Activated CD8-positive, alpha-beta T cell treated with anti-CD3 and anti-CD28 coated beads for 36 hours (primary cell): ENCODE data around the gene RAB10. TPM values are rescaled to one million over a fixed set of nuclear protein-coding genes. Genes with fewer than 3 reads are reported as not detected.
A peak's percentile ranks its signal among the peaks of the same experiment; 100 is the strongest.

Source experiments
- ATAC-seq: fragments of 200-7000 bp; cut with Tn5 transposase; one replicate; pipeline ENCODE4 v1.10.0; 2021; ENCODE audit warnings: mild to moderate bottlenecking, moderate library complexity
- CTCF ChIA-PET: fragments of 350-600 bp; sonication (Branson Sonifier 250); formaldehyde crosslinking; loops from one replicate; lab custom pipeline; 2021; ENCODE audit warnings: antibody characterized with exemption; lab: Charles Lee
- POLR2A ChIA-PET: fragments of 350-600 bp; sonication (Branson Sonifier 250); formaldehyde crosslinking; loops from one replicate; lab custom pipeline; 2021; ENCODE audit warnings: antibody characterized with exemption; lab: Charles Lee
- DNase-seq: peaks from one replicate; pipeline ENCODE4 v3.0.0-alpha.2; 2020
- H3K27ac Mint-ChIP-seq: one replicate; pipeline ENCODE4 v1.8.0; 2021; ENCODE audit warnings: mild to moderate bottlenecking, mixed read lengths
- H3K27me3 Mint-ChIP-seq: one replicate; pipeline ENCODE4 v1.8.0; 2021; ENCODE audit warnings: mixed read lengths
- H3K36me3 Mint-ChIP-seq: one replicate; pipeline ENCODE4 v1.8.0; 2021; ENCODE audit warnings: low read depth, mixed read lengths
- H3K4me1 Mint-ChIP-seq: one replicate; pipeline ENCODE4 v1.8.0; 2021; ENCODE audit warnings: low read depth, mixed read lengths
- H3K4me3 Mint-ChIP-seq: one replicate; pipeline ENCODE4 v1.8.0; 2021; ENCODE audit warnings: mild to moderate bottlenecking, moderate library complexity, mixed read lengths
- H3K9me3 Mint-ChIP-seq: one replicate; pipeline ENCODE4 v1.8.0; 2021; ENCODE audit warnings: mixed read lengths
- intact Hi-C: fragments of 100-400 bp; cut with micrococcal nuclease; formaldehyde crosslinking; loops from one replicate; pipeline ENCODE4 v1.10.0; 2022
- total RNA-seq, 2 experiments: library from RNA; stranded (reverse); gene quantifications; one replicate each; pipeline ENCODE4 v1.2.3, GENCODE V29; 2021
- TF ChIP-seq, protein P1 (sequence below): fragments of 200-600 bp; IDR thresholded peaks from one replicate; pipeline ENCODE4 v1.8.0; 2022; ENCODE audit warnings: antibody characterized with exemption, mild to moderate bottlenecking

RAB10 gene
- total RNA-seq, 2 experiments from 2014 or later: 89.5 to 102 TPM

GRCh38 chr2:26112201-26112600 is 78.3 kb downstream of the RAB10 start:
- Mint-ChIP-seq H3K27me3 (no peaks in the 10 kb centered on the region), H3K4me1 (peaks cover 10% of the 10 kb centered on the region), H3K36me3 (peaks cover 25% of the 10 kb centered on the region), H3K4me3 (no peak overlapping the region), H3K9me3 (no peaks in the 10 kb centered on the region), H3K27ac (no peak overlapping the region)
- TF ChIP-seq, protein P1, sequence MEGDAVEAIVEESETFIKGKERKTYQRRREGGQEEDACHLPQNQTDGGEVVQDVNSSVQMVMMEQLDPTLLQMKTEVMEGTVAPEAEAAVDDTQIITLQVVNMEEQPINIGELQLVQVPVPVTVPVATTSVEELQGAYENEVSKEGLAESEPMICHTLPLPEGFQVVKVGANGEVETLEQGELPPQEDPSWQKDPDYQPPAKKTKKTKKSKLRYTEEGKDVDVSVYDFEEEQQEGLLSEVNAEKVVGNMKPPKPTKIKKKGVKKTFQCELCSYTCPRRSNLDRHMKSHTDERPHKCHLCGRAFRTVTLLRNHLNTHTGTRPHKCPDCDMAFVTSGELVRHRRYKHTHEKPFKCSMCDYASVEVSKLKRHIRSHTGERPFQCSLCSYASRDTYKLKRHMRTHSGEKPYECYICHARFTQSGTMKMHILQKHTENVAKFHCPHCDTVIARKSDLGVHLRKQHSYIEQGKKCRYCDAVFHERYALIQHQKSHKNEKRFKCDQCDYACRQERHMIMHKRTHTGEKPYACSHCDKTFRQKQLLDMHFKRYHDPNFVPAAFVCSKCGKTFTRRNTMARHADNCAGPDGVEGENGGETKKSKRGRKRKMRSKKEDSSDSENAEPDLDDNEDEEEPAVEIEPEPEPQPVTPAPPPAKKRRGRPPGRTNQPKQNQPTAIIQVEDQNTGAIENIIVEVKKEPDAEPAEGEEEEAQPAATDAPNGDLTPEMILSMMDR: no peak
- ATAC-seq (no peak), DNase-seq (no peak)
- intact Hi-C loops: no loop called here
- ChIA-PET POLR2A (no interaction called here), CTCF (no interaction called here)

DNA sequence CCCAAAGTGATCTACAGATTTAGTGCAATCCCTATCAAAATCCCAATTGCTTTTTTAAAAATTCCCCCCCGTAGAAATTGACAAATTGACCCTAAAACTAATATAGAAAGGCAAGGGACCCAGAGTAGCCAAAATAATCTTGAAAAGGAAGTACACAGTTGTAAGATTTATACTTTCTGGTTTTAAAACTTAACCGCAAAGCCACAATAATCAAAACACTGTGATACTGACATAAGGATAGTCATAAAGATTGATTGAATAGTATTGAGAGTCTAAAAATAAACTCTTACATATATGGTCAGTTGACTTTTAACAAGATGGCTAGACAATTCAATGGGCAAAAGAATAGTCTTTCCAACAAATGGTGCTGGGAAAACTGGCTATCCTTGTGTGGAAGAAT is 80.3 kb downstream of the RAB10 start:
- POLR2A ChIA-PET: no interaction called here
- Mint-ChIP-seq H3K27me3 (no peaks in the 10 kb centered on the region), H3K36me3 (peaks cover 25% of the 10 kb centered on the region), H3K27ac (no peak overlapping the region), H3K9me3 (no peaks in the 10 kb centered on the region), H3K4me3 (no peak overlapping the region), H3K4me1 (peaks cover 9% of the 10 kb centered on the region)
- TF ChIP-seq, protein P1: no peak
- CTCF ChIA-PET: interaction anchor here (0.9 kb wide), 1 partner anchor 11 kb away, joined by 3 read pairs; no protein-coding TSS in a partner anchor
- ATAC-seq (no peak), DNase-seq (no peak)
- intact Hi-C loops: no loop called here

- TF ChIP-seq, protein P1: no peak
- no peaks in the 10 kb centered on the region for H3K9me3 Mint-ChIP-seq
- peak overlapping the region; percentile 7 for H3K27ac Mint-ChIP-seq
- H3K4me1 Mint-ChIP-seq: peaks cover 15% of the 10 kb centered on the region
- intact Hi-C loops: no loop called here
- H3K36me3 Mint-ChIP-seq: peaks cover 6% of the 10 kb centered on the region
- ATAC-seq (no peak), DNase-seq (no peak)
- ChIA-PET CTCF (interaction anchor here (2.7 kb wide), 1 partner anchor 127 kb away, joined by 7 read pairs; no protein-coding TSS in a partner anchor), POLR2A (no interaction called here)
- H3K27me3 Mint-ChIP-seq: no peaks in the 10 kb centered on the region
- no peak overlapping the region for H3K4me3 Mint-ChIP-seq
Observed at GRCh38 chr2:26118682-26119081, 84.8 kb downstream of the RAB10 start.

- Mint-ChIP-seq H3K27ac (no peak overlapping the region), H3K36me3 (peaks cover 3% of the 10 kb centered on the region), H3K9me3 (no peaks in the 10 kb centered on the region), H3K4me1 (peaks cover 11% of the 10 kb centered on the region), H3K4me3 (no peak overlapping the region), H3K27me3 (no peaks in the 10 kb centered on the region)
- no peak for ATAC-seq
- CTCF ChIA-PET: interaction anchor here (1.2 to 2.7 kb wide), 3 partner anchors 9 to 128 kb away, joined by 3 to 7 read pairs (median 4); no protein-coding TSS in a partner anchor
- TF ChIP-seq, protein P1: no peak
- no peak for DNase-seq
- POLR2A ChIA-PET: interaction anchor here (0.7 to 0.9 kb wide), 2 partner anchors 13 to 42 kb away, joined by 3 to 5 read pairs; no protein-coding TSS in a partner anchor
- intact Hi-C loops: no loop called here
Observed at GRCh38 chr2:26119521-26119920, 85.6 kb downstream of the RAB10 start.

DNA sequence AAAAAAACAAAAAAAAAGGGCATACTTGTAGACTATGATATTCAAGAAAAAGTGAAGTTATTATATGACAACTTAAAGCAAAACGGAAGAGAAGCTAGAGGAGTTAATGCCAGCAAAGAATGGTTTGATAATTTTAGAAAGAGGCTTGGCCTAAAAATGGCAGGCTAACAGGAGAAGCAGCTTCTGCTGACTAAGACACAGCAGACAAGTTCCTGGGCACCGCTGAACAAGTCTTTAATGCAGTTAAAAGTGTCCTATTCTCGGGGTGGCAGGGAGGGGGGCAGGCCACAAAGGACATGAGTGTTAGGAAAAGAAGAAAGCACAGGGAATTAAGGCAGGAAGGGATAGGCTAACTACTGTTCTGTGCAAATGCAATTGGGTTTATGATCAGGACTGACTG is 88.7 kb downstream of the RAB10 start:
- Mint-ChIP-seq H3K9me3 (no peaks in the 10 kb centered on the region), H3K27ac (peak overlapping the region; percentile 3), H3K36me3 (peaks cover 3% of the 10 kb centered on the region), H3K4me1 (peaks cover 13% of the 10 kb centered on the region), H3K4me3 (no peak overlapping the region), H3K27me3 (no peaks in the 10 kb centered on the region)
- ATAC-seq (no peak), DNase-seq (no peak)
- CTCF ChIA-PET: no interaction called here
- POLR2A ChIA-PET: no interaction called here
- intact Hi-C loops: no loop called here
- TF ChIP-seq, protein P1: no peak
